CD4-positive, alpha-beta memory T cell (primary cell): ENCODE data around the gene RGS3. TPM values are rescaled to one million over a fixed set of nuclear protein-coding genes. Genes with fewer than 3 reads are reported as not detected.
"Not testable (repeated sequence)": the region's sequence is repeated elsewhere in the genome, so short reads cannot be mapped to it uniquely, and the experiment has no call there.

ENCODE experiments used
- CTCF ChIA-PET: fragments of 350-600 bp; sonication (Branson Sonifier 250); formaldehyde crosslinking; loops from one replicate; lab custom pipeline; 2021; ENCODE audit warnings: inconsistent platforms; ENCODE audit not compliant: partially characterized antibody; lab: Charles Lee
- POLR2A ChIA-PET: fragments of 350-600 bp; sonication (Branson Sonifier 250); formaldehyde crosslinking; loops from one replicate; lab custom pipeline; 2021; ENCODE audit not compliant: partially characterized antibody; lab: Charles Lee
- DNase-seq, 5 donors: peaks; one replicate each; pipeline versions ENCODE4 v3.0.0 to v3.0.0-alpha.2; 2020 to 2022; ENCODE audit warnings: mixed read lengths in 1 of 5
- H3K27ac ChIP-seq: one replicate; pipeline ENCODE4 v1.7.0; 2013; ENCODE audit warnings: low read depth, low read length
- H3K27me3 ChIP-seq: 2 replicates; pipeline ENCODE4 v1.7.0; 2013; ENCODE audit warnings: mild to moderate bottlenecking, low read length, moderate library complexity; ENCODE audit not compliant: insufficient read depth
- H3K36me3 ChIP-seq: 2 replicates; pipeline ENCODE4 v1.7.0; 2013; ENCODE audit warnings: mild to moderate bottlenecking, low read length, moderate library complexity; ENCODE audit not compliant: insufficient read depth
- H3K4me1 ChIP-seq: 2 replicates; pipeline ENCODE4 v1.7.0; 2013; ENCODE audit warnings: mild to moderate bottlenecking, low read length, moderate library complexity; ENCODE audit not compliant: insufficient read depth
- H3K4me3 ChIP-seq, 2 donors: one replicate each; pipeline ENCODE4 v1.7.0; 2013; ENCODE audit warnings: low read length in 2 of 2, mild to moderate bottlenecking in 1 of 2
- H3K9me3 ChIP-seq, 2 donors: one replicate each; pipeline ENCODE4 v1.7.0; 2013; ENCODE audit warnings: low read length in 2 of 2, control low read depth in 1 of 2; ENCODE audit not compliant: control insufficient read depth in 1 of 2
- H3K27ac Mint-ChIP-seq, 7 donors: one replicate each; pipeline ENCODE4 v1.8.0; 2020 to 2021; ENCODE audit warnings: mixed read lengths in 7 of 7, mild to moderate bottlenecking in 6 of 7, inconsistent platforms in 3 of 7, moderate library complexity in 3 of 7
- H3K27me3 Mint-ChIP-seq, 2 donors: one replicate each; pipeline ENCODE4 v1.8.0; 2020 to 2021; ENCODE audit warnings: mixed read lengths in 2 of 2
- H3K36me3 Mint-ChIP-seq, 2 donors: one replicate each; pipeline ENCODE4 v1.8.0; 2020 to 2021; ENCODE audit warnings: mixed read lengths in 2 of 2, inconsistent platforms in 1 of 2, mild to moderate bottlenecking in 1 of 2
- H3K4me1 Mint-ChIP-seq, 4 donors: one replicate each; pipeline ENCODE4 v1.8.0; 2020 to 2021; ENCODE audit warnings: mixed read lengths in 4 of 4, mild to moderate bottlenecking in 1 of 4
- H3K4me3 Mint-ChIP-seq, 8 donors: one replicate each; pipeline ENCODE4 v1.8.0; 2020 to 2021; ENCODE audit warnings: mixed read lengths in 8 of 8, mild to moderate bottlenecking in 7 of 8, moderate library complexity in 6 of 8, inconsistent platforms in 3 of 8
- H3K9me3 Mint-ChIP-seq, 8 donors: one replicate each; pipeline ENCODE4 v1.8.0; 2020 to 2021; ENCODE audit warnings: mixed read lengths in 8 of 8, mild to moderate bottlenecking in 5 of 8, inconsistent platforms in 3 of 8, moderate library complexity in 1 of 8
- intact Hi-C: fragments of 100-400 bp; cut with micrococcal nuclease; formaldehyde crosslinking; loops from one replicate; pipeline ENCODE4 v1.15.1; 2023
- polyA plus RNA-seq, 2 donors: library from polyadenylated mRNA; unstranded; fragments of 300-500 nt; fragmentation: Illumina TruSeq; gene quantifications; one replicate each; pipeline ENCODE4 v1.2.3, GENCODE V29; 2021
- total RNA-seq, 2 experiments: library from RNA; stranded (reverse); gene quantifications; one replicate each; pipeline ENCODE4 v1.2.3, GENCODE V29; 2021

Gene RGS3
- total and polyA plus RNA-seq, 4 experiments from 2014 or later = 3.4 to 23.2 (median 18.0) TPM

- ChIA-PET POLR2A (no interaction called here), CTCF (no interaction called here)
- Mint-ChIP-seq H3K4me1 (no peaks in the 10 kb centered on the region), H3K4me3 (no peak overlapping the region), H3K9me3 (no peaks in the 10 kb centered on the region), H3K27me3 (no peaks in the 10 kb centered on the region), H3K36me3 (no peaks in the 10 kb centered on the region), H3K27ac (no peak overlapping the region)
- H3K4me1 ChIP-seq = no peaks in the 10 kb centered on the region
- H3K27me3 ChIP-seq = no peaks in the 10 kb centered on the region
- DNase-seq = no peak
- H3K36me3 ChIP-seq = no peaks in the 10 kb centered on the region
- H3K27ac ChIP-seq = no peak overlapping the region
- intact Hi-C loops = no loop called here
- H3K4me3 ChIP-seq = no peak overlapping the region
- no peaks in the 10 kb centered on the region for H3K9me3 ChIP-seq
Measured at GRCh38 chr9:113488071-113488470, 24.5 kb downstream of the RGS3 start.

- Histone ChIP-seq H3K9me3 (no peaks in the 10 kb centered on the region), H3K4me1 (no peaks in the 10 kb centered on the region), H3K27ac (no peak overlapping the region), H3K4me3 (no peak overlapping the region), H3K36me3 (no peaks in the 10 kb centered on the region), H3K27me3 (no peaks in the 10 kb centered on the region)
- no peaks in the 10 kb centered on the region for H3K36me3 Mint-ChIP-seq
- H3K4me1 Mint-ChIP-seq = no peaks in the 10 kb centered on the region
- CTCF ChIA-PET = no interaction called here
- no peak for DNase-seq
- intact Hi-C loops = no loop called here
- H3K27ac Mint-ChIP-seq = no peak overlapping the region
- no peaks in the 10 kb centered on the region for H3K27me3 Mint-ChIP-seq
- POLR2A ChIA-PET = no interaction called here
- no peaks in the 10 kb centered on the region for H3K9me3 Mint-ChIP-seq
- H3K4me3 Mint-ChIP-seq = no peak overlapping the region
Measured at GRCh38 chr9:113488490-113488889, 25.0 kb downstream of the RGS3 start.

- H3K27ac ChIP-seq, intact Hi-C loops, H3K36me3 ChIP-seq, H3K9me3 Mint-ChIP-seq, CTCF ChIA-PET, H3K27ac Mint-ChIP-seq, H3K4me1 ChIP-seq, H3K27me3 Mint-ChIP-seq, H3K4me1 Mint-ChIP-seq, H3K27me3 ChIP-seq, H3K36me3 Mint-ChIP-seq, H3K9me3 ChIP-seq, POLR2A ChIA-PET, DNase-seq, H3K4me3 Mint-ChIP-seq, H3K4me3 ChIP-seq: not testable (repeated sequence)
Measured at GRCh38 chr9:113491147-113491546, 27.6 kb downstream of the RGS3 start.

- Histone ChIP-seq H3K4me3 (no peak overlapping the region), H3K27me3 (no peaks in the 10 kb centered on the region), H3K36me3 (no peaks in the 10 kb centered on the region), H3K4me1 (no peaks in the 10 kb centered on the region), H3K9me3 (no peaks in the 10 kb centered on the region), H3K27ac (no peak overlapping the region)
- no peaks in the 10 kb centered on the region for H3K9me3 Mint-ChIP-seq
- no peak for DNase-seq
- H3K4me3 Mint-ChIP-seq = no peak overlapping the region
- no peaks in the 10 kb centered on the region for H3K36me3 Mint-ChIP-seq
- intact Hi-C loops = no loop called here
- H3K27me3 Mint-ChIP-seq = no peaks in the 10 kb centered on the region
- H3K27ac Mint-ChIP-seq = peak overlapping the region in 2 of 7 donors; percentile 74 to 77
- no peaks in the 10 kb centered on the region for H3K4me1 Mint-ChIP-seq
- CTCF ChIA-PET = interaction anchor here (0.9 to 2.0 kb wide), 4 partner anchors 8 to 163 kb away, joined by 3 to 7 read pairs (median 4); no protein-coding TSS in a partner anchor
- POLR2A ChIA-PET = interaction anchor here (0.9 to 2.1 kb wide), 3 partner anchors 21 to 87 kb away, joined by 3 to 7 read pairs (median 4); partner anchors contain the start of genes C9orf43 and POLE3
Measured at GRCh38 chr9:113492343-113493202, 29.0 kb downstream of the RGS3 start.

GRCh38 chr9:113493203-113493520 is 29.6 kb downstream of the RGS3 start:
- POLR2A ChIA-PET = interaction anchor here (0.9 to 2.1 kb wide), 4 partner anchors 20 to 86 kb away, joined by 3 to 7 read pairs (median 4); partner anchors contain the start of genes C9orf43 and POLE3
- CTCF ChIA-PET = interaction anchor here (0.9 to 2.0 kb wide), 4 partner anchors 8 to 162 kb away, joined by 3 to 7 read pairs (median 4); no protein-coding TSS in a partner anchor
- Histone ChIP-seq H3K36me3 (no peaks in the 10 kb centered on the region), H3K4me3 (no peak overlapping the region), H3K27ac (no peak overlapping the region), H3K27me3 (no peaks in the 10 kb centered on the region), H3K4me1 (no peaks in the 10 kb centered on the region), H3K9me3 (no peaks in the 10 kb centered on the region)
- H3K4me1 Mint-ChIP-seq = no peaks in the 10 kb centered on the region
- no peak for DNase-seq
- H3K27me3 Mint-ChIP-seq = no peaks in the 10 kb centered on the region
- peak overlapping the region in 2 of 7 donors; percentile 60 to 77 for H3K27ac Mint-ChIP-seq
- intact Hi-C loops = no loop called here
- no peaks in the 10 kb centered on the region for H3K36me3 Mint-ChIP-seq
- no peaks in the 10 kb centered on the region for H3K9me3 Mint-ChIP-seq
- H3K4me3 Mint-ChIP-seq = no peak overlapping the region

- Mint-ChIP-seq H3K9me3 (no peaks in the 10 kb centered on the region), H3K27me3 (no peaks in the 10 kb centered on the region), H3K36me3 (no peaks in the 10 kb centered on the region), H3K4me1 (peaks cover 2 to 9% (median 3%) of the 10 kb centered on the region in 4 donors), H3K4me3 (no peak overlapping the region), H3K27ac (no peak overlapping the region)
- no peaks in the 10 kb centered on the region for H3K9me3 ChIP-seq
- POLR2A ChIA-PET = interaction anchor here (1.0 to 1.4 kb wide), 2 partner anchors 22 to 84 kb away, joined by 4 to 5 read pairs; no protein-coding TSS in a partner anchor
- intact Hi-C loops = loop anchor here (5.0 kb wide), 1 partner anchor 43 kb away; no protein-coding TSS in a partner anchor
- DNase-seq = no peak
- no peaks in the 10 kb centered on the region for H3K4me1 ChIP-seq
- H3K27me3 ChIP-seq = no peaks in the 10 kb centered on the region
- CTCF ChIA-PET = interaction anchor here (0.8 to 1.4 kb wide), 4 partner anchors 11 to 160 kb away, joined by 3 to 4 read pairs (median 4); no protein-coding TSS in a partner anchor
- H3K36me3 ChIP-seq = no peaks in the 10 kb centered on the region
- H3K27ac ChIP-seq = no peak overlapping the region
- H3K4me3 ChIP-seq = no peak overlapping the region
Measured at GRCh38 chr9:113495526-113495925, 32.0 kb downstream of the RGS3 start.

GRCh38 chr9:113497051-113497450 is 33.5 kb downstream of the RGS3 start:
- no peaks in the 10 kb centered on the region for H3K27me3 ChIP-seq
- POLR2A ChIA-PET = no interaction called here

More at GRCh38 chr9:113497051-113497450, 33.5 kb downstream of the RGS3 start:
- Mint-ChIP-seq H3K27ac (no peak overlapping the region), H3K36me3 (no peaks in the 10 kb centered on the region), H3K4me3 (no peak overlapping the region), H3K27me3 (no peaks in the 10 kb centered on the region), H3K9me3 (no peaks in the 10 kb centered on the region), H3K4me1 (peaks cover 2 to 9% (median 3%) of the 10 kb centered on the region in 4 donors)
- intact Hi-C loops = loop anchor here (5.0 kb wide), 1 partner anchor 45 kb away; no protein-coding TSS in a partner anchor
- Histone ChIP-seq H3K9me3 (no peaks in the 10 kb centered on the region), H3K36me3 (no peaks in the 10 kb centered on the region), H3K4me3 (no peak overlapping the region), H3K4me1 (no peaks in the 10 kb centered on the region), H3K27ac (no peak overlapping the region)
- no peak for DNase-seq
- CTCF ChIA-PET = no interaction called here
